ENCODE results near the gene LTBP3.

LTBP3 gene

DNA sequence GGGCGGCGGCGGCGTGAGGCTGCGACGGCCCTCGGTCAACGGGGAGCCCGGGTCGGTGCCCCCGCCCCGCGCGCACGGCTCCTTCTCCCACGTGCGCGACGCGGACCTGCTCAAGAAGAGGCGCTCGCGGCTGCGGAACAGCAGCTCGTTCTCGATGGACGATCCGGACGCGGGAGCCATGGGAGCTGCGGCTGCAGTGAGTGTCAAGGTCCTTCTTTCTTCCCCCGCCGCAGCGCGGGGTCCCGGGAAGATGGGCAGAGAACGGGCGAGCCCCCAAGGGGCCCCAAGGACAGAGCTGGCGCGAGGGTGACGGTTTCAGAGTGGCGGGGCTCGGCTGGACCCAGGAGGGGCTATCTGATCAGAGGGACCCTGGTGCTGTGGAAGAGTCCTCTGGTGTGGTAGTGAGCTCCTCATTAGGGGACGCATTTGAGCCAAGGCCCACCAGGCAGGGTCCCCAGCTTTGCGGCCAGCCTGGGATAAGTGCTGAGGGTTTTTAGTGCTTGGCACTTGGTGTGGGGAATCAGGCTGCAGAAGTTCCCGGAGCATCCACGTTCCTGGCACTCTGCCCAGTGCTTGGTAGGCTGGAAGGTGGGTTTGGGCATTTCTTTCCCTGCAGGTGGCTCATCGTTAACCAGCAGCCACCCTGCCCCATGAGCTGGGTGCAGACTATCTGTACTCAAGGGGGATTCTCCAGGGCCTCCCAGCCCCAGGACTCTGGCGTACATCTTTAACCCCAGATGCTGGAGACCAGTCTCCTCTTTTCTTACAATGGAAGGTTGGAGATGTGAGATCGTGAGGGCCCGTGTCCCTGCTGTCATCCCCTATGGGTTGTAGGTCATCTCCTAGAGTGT, 27.5 kb upstream of the LTBP3 start:
- no peak for DNase-seq

DNA sequence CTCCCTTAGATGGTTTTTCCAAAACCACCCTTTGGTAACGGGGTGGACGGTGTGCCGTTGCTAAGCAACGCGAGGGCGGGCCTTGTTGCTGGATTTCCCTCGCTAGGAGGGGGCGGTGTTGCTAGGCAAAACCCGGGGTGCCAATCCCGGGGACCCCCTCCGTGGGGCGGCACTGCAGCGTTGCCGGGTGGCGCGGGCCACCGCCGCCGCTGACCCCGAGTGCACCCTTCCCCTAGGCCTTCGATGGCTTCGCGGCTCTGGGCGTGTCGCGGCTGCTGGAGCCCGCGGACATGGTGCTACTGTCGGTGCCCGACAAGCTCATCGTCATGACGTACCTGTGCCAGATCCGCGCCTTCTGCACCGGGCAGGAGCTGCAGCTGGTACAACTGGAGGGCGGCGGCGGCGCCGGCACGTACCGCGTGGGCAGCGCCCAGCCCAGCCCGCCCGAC, 26.6 kb upstream of the LTBP3 start:
- no peak for DNase-seq

DNA sequence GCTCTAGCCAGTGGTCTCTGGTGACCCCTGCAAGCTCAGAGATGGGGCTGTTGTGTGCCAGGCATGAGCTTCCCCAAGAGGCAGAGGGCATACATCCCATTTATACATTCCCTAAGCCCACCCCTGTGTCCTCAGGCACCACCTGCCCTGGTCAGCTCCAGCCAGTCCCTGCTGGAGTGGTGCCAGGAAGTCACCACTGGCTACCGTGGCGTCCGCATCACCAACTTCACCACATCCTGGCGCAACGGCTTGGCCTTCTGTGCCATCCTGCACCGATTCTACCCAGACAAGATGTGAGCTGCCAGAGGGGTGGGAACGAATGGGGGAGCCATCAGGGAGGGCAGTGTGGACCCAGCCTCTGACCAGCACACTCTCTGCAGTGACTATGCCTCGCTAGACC, 25.9 kb upstream of the LTBP3 start:
- DNase-seq, result no peak

DNA sequence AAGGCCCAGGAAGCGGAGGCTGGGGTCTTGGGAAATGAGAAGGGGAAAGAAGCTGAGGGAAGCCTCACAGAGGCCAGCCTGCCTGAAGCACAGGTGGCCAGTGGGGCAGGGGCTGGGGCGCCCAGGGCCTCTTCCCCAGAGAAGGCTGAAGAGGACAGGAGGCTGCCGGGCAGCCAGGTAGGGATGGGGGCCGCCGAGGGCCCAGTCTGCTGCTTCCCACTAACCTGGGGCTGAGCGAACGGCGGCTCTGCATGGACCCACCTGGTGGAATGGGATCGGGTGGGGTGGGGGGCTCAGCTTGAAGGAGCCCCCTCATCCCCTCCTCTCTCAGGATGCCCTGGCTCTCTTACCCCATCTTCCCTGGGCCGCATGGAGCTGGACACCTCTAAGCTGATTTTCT, 25.4 kb upstream of the LTBP3 start:
- DNase-seq, result no peak

DNA sequence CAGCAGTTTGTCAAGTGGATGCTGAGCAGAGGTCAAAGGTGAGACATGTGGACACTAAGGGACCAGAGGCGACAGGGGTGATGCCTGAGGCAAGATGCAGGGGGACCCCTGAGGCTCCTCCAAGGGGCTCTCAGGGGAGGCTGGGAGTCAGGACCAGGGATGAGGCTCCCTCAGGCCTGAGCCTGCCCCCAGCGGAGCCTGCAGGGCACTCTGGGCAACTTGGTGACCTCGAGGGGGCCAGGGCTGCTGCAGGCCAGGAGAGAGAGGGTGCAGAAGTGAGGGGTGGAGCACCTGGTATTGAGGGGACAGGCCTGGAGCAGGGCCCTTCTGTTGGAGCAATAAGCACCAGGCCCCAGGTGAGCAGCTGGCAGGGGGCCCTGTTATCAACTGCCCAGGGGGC, 23.8 kb upstream of the LTBP3 start:
- DNase-seq, result no peak

DNA sequence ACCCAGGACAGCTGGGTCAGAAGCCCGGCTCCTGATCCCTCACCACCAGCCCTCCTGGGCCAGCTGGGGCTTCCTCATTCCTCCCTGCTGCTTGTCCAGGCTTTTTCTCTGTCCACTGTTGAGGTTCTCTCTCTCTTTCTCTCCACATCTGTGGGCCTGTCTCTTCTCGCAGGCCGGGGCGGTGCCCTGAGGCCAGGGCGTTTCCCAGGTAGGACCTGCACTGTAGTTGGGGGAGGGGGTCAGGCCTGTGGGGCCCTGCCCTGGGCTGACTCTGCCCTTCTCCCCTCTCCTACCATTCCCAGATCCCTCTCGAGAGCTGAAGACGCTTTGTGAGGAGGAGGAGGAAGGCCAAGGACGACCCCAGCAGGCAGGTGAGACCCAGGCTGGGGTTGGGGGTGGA, 22.6 kb upstream of the LTBP3 start:
- DNase-seq, result no peak

DNA sequence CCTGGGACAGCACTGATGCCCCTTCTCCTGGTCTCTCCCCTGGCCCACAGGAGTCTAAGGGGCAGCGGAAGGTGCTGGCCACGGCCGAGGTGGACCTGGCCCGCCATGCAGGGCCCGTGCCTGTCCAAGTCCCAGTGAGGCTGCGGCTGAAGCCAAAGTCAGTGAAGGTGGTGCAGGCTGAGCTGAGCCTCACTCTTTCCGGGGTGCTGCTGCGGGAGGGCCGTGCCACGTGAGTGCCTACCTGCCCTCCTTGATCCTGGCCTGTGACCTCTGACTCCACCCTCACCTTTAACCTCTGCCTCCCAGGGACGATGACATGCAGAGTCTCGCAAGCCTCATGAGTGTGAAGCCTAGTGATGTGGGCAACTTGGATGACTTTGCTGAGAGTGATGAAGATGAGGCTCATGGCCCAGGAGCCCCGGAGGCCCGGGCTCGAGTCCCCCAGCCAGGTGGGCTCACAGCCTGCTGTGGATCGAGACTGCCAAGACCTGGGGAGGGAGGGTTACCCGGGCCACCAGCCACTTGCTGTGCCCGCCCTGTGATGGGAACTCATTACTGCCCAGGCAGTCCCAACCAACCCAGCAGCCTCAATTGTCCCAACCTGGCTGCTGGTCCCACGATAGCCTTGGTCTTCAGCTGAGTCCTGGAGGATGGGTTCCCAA, 22.0 kb upstream of the LTBP3 start:
- no peak for DNase-seq

DNA sequence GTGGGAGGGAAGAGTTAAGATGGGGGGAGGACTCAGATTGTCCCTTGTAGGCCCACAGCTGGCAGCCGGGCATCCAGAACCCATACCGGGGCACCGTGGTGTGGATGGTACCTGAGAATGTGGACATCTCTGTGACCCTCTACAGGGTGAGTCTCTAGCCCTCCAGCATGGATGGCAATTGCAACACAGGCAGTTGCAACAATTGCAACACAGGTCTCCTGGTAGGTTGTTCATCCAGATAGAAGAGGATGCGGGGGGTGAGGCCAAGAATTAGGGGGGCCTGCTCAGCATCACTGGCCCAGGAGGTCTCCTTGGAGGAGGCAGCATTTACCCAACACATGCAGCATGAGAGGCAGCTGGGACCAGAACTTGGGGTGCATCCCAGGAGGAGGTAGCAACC, 21.1 kb upstream of the LTBP3 start:
- DNase-seq, result no peak

DNA sequence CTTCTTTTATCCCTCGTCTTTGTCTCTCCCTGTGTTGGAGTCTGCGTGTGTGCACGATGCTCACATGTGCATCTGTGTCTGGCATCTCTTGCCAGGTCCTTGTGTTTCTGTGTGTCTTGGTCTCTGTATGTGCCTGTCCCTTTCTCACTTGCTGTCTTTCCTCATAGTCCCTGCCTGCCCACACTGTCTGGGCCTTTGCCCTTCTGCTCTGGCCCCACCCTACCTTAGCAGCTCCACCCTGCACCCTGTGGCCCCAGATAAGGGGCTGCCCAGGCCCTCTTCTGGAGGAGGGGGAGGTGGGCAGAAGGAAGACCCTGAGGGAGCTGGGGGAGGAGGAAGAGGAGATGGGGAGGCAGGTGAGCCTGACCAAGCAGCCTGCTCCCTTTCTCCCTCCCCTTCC, 20.5 kb upstream of the LTBP3 start:
- no peak for DNase-seq

DNA sequence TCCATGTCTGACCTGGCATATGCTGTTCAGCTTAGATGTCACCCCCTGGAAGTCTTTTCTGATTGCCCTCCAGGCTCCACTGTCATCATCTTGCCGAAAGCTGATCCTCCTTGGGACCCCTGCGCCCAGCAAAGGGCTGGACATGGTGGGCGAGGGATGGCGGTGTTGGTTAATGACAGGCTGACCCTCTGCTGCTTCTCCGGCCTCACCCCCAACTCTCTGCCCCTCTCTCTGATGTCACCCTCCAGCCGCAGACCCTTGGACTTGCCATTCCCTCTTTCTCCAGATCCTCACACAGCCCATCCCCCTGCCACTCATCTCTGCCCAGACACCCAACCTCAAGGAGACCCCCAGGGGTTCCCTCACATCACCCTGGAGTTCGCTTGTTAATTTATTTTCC, 20.0 kb upstream of the LTBP3 start:
- DNase-seq, result no peak

DNA sequence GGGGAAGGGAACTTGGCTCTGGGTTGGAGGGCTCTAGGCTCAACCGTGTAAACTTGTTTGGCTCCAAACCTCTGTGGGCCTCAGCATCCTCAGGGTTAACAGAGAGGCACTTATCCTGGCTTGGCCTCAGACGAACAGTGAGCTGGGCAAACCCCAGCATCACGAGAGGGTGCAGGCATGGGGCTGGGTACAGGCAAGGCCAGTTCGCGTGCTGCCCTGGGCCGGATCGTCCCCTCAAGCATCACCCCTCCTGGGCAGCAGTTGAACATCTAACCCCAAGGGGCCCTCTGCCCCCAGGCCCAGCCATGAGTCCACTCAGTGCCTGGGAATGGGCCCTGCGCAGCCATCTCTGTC, 19.6 kb upstream of the LTBP3 start:
- no peak for DNase-seq

DNA sequence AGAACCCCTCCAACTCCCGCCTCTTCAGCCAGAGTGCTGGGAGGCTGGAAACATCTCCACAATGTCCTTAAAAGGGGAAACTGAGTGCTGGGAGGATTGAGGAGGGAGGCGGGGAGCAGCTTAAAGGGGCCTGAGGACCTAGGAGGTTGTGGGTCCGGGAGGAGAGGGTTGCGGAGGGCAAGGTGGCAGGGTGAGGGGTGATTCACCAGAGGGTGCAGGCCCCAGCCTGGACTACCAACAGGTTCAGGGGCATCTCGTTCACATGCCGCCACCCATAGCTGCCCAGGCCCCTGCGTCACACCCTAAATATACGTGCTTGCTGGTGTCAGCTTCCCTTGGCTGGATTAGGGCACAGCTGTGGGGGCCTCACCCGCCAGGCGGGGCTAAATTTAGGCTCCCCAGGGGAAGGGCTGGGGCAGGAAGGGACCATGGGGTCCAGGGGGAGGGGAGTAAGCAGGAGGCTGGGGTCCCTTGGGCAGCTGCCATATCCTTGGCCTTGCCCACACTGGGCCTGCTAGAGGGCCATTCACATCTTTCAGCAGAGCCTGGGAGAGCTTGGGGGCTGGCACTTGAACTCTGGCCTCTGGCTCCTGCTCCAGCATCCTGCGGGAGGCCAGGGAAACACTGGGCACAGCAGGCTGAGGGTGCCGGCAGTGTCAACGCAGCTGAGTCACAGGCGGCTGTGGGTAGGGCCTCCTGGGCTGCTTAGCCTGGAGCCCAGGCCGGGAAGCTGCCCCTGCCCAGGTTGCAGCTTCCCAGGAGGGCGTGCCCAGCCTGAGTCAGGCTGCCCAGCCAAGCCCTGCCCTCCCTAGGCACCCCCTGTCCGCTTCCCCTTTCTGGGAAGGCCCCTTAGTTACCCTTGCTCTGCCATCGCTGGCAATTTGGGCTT, 19.0 kb upstream of the LTBP3 start:
- peak; percentile 45 for DNase-seq

DNA sequence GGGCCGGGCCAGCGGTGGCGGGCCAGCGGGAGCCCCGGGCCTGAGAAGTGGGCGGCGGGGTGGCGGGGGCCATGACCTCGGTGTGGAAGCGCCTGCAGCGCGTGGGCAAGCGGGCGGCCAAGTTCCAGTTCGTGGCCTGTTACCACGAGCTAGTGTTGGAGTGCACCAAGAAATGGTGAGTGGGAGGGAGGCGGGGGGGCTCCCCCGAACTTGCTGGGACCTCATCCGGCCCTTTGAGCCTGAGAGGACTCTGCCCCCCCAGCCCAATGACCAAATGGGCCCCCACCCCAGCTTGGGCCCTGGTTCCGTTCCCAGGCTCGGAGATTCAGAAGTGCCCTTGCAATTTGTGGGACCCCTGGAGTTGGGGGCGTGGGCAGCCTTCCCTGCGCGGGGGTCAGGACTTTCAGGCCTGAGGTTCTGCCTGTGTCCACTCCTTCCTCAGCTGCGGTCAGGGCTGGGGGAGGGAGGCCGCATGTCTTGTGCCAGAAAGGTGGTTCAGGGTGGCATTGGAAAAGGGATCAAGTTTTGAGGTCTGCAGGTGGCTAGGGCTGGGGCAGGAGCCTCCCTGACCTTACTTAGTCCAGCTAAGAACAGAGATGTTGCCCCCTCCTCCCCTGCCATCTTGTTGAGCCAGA, 18.2 kb upstream of the LTBP3 start:
- peak; percentile 38 for DNase-seq

DNA sequence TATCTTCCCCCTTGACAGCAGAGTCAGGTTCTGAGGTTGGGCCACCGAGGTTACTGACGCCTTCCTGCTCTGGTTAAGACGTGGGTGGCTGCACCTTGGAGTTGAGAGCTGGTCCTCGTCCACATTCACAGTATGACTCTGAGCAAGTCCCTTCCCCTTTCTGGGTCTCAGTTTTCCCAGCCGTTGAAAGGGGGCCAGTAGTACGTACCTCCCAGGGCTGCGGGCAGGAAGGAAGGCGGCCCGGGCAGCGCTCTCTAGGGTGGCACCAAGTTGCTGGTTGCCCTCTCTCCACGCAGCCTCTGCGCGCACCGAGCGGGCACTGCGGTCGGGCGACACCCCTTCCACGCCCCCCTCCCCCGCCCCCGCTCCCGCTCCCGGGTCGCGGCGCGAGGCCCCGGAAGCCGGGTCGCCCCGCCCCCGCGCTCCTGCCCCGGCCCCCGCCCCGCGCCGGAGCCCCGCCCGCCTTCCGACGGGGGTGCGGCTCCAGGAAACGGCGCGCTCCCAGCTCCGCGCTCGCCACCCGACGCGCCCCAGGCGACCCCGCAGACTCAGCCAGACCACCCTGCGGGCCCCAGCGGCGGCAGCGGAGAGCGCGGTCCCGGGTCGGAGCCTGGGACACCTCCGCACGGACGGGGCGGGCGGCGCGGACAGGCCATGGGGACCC, 17.5 kb upstream of the LTBP3 start, which contains the start of gene EHBP1L1:
Gene EHBP1L1 (plus strand): TSS at position 486 of the 664 bp plus-strand sequence. CDS start 250 bp downstream, outside the sequence.
- DNase-seq, result peak; percentile 78

DNA sequence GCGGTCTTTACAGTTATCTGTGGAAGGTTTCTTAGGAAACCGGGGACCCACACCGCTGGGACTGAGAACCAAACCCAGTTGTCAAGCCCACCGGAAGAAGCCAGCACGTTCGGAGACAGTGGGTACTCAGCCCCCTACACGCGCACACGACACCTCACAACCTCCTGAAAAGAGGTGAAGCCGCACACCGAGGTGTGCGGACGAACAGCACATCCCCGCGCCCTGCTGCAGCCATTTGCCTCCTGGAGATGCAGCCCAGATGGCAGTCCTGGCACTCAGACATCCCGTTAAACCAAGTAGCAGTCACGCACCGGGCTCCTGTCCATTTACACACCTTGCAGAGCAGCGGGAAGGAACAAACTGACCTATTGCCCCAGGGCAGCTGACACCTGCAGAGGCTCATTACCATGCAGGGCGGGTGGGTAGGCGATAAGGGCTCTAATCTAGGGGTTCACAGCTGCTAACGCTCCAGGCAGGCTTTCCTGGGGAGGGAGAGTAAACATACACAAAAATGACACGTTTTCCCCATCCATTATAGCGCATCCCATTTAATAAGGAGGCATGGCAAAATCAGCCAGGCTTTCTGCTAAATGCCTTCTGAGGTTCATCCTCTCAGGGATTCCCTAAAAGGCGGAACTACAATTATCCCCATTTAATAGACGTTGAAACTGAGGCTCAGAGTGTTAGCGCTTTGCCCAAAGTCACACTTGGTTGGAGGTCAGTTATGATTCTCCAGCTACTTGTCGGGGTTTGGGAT, 16.8 kb upstream of the LTBP3 start:
- no peak for DNase-seq

DNA sequence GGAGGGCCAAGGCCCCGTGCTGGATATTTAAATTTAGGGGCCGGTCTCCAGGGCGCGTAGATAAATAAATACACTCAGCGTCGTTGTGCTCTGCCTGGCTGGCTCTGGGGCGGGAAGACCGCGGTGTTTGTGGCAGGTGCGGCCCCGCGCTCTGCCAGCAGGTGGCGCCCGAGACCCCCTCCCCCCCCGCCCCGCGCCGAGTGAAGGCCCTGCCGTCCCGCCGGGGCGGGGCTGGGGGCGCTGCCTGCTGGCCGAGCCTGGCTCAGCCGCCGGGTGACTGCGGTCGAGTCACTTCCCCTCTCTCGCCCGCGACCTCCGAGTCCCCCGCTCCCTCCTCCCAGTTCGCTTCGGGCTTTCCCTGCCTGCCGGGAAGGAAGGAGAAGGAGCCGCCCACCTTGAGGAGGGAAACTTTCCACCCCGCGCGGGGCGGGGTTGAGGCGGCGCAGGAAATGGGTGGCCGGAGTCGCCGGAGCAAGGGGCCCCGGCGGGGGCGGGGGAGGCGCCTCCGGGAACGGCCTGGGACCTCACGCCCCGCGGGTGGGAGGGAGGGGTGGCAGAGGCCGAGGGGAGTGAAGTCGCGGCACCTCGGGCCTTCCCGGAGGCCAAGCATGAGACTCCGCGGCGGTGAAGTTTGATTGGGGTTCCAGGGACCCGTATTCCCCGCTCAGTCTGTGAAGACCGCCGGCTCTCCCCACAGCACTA, 16.1 kb upstream of the LTBP3 start:
- peak; percentile 86 for DNase-seq

DNA sequence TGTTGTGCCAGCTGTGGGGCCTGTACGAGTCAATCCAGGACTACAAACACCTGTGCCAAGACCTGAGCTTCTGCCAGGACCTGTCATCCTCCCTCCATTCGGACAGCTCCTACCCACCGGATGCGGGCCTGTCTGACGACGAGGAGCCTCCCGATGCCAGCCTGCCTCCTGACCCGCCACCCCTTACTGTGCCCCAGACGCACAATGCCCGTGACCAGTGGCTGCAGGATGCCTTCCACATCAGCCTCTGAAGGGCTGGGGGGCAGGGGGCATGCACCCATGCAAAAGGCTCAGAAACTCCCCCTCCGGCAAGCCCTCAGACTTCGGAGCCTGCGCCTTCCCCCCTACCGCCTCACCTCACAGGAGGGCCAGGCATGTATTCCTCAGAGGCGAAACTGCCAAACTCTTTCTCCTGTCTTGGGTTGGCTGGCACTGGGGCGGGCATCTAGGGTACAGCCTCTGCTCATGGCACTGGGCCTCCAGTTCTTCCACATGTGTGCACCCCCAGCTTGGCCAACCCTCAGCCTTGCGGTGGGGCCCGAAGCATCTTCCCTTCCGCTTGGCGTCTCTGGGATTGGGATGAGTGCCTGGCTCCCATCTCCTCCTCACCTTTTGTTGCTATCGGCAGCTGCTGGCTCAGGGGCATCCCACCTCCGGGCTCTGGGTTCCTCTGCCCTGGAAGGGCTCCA, 15.4 kb upstream of the LTBP3 start:
- no peak for DNase-seq

DNA sequence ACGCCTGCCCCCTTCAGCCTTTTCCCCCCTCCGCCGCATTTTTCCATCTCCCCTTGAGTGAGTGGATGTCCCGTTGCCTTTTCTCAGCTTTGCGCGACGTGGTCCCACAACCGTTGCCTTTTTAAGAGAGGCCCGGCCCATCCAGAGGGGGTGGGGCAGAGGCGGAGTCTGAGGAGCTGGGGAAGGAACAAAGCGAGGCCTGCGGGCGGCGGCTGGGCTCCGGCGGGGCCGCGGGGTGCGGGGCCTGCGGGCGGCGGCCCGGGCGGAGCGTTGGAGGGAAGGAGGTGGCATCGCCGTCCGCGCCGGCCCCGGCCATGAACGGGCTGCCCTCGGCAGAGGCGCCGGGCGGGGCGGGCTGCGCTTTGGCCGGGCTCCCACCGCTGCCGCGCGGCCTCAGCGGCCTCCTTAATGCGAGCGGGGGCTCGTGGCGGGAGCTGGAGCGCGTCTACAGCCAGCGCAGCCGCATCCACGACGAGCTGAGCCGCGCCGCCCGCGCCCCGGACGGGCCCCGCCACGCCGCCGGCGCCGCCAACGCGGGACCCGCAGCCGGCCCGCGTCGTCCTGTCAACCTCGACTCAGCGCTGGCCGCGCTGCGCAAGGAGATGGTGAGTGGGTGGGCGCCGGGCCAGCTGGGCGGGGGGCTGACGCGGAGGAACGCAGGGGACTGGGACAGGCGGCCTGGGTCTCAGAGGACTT, 14.3 kb upstream of the LTBP3 start, which contains the start of gene FAM89B:
Gene FAM89B (plus strand): TSS at position 183 of the 696 bp plus-strand sequence. CDS start 132 bp downstream, at position 315.
- DNase-seq, result peak; percentile 90

DNA sequence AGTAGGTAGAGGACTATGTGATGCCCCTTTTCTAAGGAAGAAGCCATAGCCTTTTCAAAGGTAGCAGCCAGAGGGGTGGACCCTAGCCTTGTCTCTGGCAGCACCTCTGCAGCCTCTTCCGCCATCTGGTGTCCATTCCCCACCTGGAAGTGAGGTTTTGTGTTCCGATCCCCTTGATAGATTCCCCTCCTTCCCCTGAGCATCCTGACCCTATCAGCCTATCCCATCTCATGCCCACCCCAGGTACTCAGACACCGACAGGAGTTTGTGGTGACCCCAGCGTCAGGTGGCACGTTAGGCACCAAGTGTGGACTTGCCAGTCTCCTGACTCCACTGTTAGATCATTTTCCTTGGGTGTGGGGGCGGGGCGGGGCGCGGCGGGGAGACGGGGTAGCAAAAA, 13.8 kb upstream of the LTBP3 start:
- DNase-seq, result no peak

Measured in activated naive CD4-positive, alpha-beta T cell treated with Interleukin-2 at 50 U/mL for 16 hours (primary cell).